Right hindlimb (tissue), 1 donor: ENCODE measurements around the gene IL1RAPL1.

ENCODE experiments used
- DNase-seq: peaks from one replicate; pipeline ENCODE4 v3.0.0-alpha.2; 2018

The IL1RAPL1 gene

DNA sequence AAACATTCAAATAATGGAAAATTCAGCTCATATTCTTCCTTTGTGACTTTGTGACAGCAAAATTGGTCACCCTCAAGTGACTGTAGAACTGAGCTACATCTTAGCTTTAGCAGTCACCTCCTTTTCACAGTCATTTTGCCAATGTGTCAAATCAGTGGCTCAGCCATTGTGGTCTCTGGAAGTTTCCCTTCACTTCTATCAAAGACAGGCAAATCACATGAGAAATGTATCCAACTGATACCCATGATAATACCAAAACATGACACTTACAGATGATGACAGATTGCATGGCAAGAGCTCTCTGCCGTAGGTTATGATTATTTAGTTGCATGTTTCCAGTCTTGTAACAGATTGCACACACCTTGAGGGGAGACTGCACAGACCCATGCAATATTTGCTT lies 1078.3 kb downstream of the IL1RAPL1 start:
- DNase-seq: no peak

DNA sequence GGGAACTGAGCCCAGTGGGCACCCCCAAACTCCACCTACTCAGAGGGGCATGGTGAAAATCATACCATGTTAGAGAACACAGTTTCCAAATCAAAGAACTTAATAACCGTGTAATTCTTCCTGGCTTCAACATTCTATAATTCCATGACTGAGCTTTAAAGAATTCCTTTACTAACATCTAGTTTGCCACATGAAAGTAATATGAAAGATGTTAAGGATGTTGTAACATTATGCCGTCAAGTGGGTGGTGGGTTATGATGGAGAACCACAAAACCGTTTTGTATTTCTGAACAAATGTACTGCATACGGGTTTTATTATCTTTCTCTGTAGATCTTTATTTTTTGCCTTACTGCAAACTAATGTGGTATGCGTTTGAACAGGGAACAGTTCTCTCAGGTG lies 1079.1 kb downstream of the IL1RAPL1 start:
- DNase-seq: no peak

DNA sequence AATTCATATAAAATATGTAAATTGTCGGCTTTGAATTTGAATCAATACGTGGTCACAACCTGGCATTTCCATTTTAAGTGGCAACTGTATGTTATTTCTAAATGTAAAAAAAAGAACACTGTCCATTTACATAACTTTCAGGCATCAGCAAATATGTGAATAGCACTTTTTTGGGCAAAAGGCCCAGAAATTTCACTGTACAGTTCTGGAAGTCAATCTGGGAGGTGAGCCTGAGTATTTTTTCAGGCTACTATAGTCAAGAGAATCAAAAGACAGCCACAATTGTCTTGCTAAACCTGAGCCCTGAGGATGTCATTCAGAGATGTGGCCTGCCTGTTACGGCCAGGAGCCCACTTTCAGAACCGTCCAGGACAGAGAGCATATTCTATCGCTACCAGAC lies 1084.2 kb downstream of the IL1RAPL1 start:
- DNase-seq: no peak

DNA sequence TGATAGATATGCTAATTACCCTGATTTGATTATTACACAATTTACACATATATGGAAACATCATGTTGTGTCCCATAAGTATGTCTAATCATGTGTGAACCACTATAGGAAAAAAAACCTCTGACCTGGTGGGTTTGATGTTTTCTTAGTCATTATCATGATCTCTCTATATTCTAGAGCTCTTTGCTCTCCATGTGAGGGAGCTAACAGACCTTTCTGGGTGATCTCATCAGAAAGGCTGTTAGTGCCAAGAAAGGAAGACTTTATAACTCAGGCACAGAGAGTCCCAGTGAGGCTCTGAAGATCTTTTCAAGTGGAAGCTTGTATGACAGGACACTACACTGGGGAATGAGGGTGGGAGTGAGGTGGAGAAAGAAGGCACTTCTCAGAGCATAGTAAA lies 1100.4 kb downstream of the IL1RAPL1 start:
- no peak for DNase-seq

DNA sequence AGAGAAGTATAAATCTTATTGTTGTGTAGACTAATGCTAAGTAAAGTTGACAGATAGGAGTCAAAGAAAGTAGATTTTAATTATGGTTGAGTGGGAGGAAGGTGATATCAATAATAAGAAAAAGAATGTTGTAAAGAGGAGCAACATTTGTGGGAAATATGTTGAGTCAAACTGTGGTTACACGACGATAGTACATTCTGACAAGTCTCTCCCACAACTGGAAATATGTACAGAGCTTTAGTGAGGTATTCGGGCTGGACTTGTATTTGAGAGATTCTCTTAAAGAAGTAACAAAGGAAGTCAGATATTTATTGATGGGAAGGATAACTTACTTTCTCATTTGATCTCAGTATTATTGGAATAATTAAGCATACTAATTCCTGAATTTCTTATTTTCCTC lies 1102.8 kb downstream of the IL1RAPL1 start:
- DNase-seq: no peak

DNA sequence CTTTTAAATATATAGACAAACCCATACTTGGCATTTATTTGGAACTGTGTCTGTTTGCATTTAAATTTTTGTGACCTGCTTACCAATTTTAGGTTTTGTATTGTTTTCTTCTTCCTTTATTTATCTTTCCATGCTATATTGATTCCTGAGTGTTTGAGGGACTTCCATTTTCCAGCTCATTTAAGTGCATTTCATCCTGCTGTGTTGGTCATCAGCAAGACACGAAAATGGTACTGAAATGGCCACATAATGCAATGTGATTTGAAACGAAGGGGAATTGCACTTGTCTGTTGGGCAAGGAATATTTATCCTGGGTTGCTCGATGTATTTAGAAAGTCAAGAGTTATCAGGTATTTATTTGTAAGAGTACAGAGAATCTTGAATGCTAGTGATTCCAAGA lies 1103.8 kb downstream of the IL1RAPL1 start:
- DNase-seq: no peak

DNA sequence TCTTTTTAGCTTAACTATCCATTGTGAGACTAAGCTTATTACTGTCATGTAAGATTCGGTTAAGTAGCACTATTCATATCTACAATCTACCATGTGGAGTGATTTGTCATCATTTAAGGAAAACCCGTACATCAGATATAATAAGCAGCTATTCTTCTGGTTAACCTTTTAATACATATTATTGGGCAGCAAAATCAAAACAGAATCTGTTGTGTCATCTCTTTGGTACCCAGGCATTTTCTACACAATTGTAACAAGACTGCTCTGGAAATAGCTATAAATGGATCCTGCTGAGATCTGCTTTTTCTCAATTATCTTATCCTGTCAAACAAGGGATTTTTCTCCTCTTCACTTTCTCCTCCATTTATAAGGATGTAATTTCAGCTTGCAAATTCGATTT lies 1106.7 kb downstream of the IL1RAPL1 start:
- no peak for DNase-seq

DNA sequence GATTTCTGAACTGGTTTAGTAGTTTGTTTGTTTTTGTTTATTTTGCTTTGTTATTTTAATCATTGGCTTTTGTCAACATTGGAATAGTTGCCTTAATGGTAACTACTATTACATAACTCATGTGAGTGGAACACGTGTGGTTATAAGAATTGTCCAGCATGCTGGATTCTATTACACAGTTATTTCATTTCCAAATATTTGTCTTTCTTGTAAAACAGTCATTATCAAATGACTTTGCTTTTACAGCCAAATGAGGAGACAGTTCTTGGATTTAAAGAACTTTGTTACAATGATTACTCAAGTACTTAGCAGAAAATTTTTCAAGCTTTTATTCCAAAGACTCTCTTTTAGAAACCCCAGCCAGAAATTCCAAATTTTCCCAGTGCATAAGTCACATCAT lies 1112.0 kb downstream of the IL1RAPL1 start:
- no peak for DNase-seq

DNA sequence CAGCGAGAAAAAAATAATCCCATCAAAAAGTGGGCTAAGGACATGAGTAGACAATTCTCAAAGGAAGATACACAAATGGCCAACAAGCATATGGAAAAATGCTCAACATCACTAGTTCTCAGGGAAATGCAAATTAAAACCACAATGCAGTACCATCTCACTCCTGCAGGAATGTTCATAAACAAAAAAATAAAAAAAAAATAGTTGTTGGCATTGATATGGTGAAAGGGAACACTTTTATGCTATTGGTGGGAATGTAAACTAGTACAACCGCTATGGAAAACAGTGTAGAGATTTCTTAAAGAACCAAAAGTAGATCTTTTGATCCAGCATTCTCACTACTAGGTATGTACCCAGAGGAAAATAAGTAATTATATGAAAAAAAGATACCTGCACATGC lies 1119.8 kb downstream of the IL1RAPL1 start:
- DNase-seq: no peak

DNA sequence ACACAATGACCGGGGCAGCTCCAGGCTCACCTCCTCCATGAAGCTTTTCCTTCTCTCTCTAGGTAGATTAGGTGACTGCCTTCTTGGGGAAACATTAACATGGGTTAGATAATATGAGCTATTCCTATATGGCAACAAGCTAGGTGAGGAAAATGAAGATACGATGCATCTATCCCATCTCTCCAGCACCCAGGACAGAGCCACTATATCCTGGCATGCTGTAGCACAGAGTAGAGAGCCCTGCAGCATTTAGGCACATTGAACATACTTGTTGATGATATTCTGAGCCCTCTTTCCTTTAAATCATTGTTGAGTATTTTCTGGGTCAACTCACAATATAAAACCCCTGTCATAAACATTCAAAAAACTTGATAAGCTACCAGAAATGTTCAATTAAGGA lies 1133.9 kb downstream of the IL1RAPL1 start:
- DNase-seq: no peak

DNA sequence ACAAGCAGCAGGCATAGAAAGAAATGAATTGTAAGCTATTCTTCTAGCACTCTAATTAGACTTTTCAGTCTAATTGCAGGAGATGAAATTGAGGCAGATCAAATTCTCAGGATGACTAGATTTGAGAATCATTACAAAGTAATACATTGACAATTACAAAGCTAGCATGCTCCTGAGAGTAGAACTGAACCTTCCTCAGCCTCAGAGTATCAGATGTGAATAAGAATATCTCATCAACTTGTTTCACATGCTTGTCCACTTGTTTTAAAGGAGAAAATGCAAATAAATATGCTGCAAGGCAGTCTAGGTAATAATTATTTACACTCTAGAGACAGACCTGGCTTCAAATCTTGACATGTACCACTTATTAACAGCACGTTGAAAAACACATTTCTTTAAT lies 1137.1 kb downstream of the IL1RAPL1 start:
- no peak for DNase-seq

DNA sequence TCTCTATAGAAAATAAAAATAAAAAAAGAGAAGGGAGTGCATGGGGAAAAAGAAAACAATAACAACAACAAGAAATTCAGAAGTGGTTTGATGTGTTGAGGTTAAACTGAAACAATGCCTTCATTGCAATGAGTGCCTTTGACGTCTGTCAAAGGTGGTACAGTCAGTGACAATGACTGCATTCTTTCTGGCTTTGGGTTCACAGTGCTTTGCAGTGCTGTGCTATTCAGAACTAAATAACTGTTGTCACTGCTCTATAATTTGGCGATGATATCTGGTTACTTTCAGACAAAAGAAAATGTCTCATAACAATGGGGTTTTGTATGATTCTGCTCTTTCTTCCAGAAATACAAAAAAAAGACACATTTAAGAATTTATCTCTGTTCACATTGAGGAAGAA lies 1139.6 kb downstream of the IL1RAPL1 start:
- DNase-seq: no peak

DNA sequence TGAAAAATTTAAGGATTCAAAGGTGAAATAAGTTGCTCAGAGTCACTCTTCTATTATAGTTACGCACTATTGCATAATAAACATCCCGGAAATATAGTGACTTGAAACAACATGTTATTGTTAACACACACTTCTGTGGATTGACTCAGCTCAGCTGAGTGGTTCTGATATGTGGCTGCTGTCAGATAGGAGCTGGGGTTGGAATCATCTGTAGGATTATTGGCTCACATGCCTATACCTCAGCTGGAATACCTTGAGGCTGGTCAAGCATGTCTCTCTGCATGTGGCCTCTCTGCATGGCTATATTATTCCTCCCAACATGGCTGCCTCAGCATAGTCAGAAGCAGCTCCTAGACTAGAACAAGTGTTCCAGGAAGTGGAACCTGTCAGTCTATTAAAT lies 1141.4 kb downstream of the IL1RAPL1 start:
- DNase-seq: no peak

DNA sequence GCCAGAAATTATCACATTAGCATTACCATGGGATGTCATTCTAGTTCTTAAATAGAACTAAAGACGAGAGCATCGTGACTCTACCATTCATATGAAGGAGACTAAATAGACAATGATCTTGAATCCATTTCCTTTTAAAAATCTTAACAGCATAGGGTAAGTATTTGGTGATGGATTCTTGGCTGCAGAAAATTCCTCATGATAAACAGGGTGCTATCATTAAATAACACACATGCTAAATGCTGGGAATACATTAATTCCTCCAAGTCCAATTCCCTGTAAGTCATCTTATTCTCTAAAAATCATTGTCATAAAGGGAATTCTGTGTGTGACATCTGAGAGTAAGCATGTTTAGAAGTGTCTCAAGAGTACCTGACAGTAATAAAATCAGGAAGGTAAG lies 1157.7 kb downstream of the IL1RAPL1 start:
- no peak for DNase-seq

DNA sequence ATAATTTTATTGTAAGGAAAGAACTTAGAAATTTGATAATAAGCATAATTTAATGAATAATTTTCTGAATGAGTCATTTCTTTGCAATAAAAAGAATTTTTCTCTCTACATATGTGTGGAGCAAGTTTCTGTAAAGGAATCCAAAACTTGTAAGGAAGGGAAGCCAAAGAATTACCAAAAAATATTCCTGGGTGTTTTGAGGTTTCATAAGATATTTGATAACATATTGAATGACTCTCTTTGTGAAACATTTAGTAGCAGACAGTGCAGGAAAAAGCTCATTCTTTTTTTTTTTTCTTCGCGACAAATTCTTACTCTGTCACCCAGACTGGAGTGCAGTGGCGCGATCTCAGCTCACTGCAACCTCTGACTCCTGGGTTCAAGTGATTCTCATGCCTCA lies 1159.1 kb downstream of the IL1RAPL1 start:
- DNase-seq: no peak

DNA sequence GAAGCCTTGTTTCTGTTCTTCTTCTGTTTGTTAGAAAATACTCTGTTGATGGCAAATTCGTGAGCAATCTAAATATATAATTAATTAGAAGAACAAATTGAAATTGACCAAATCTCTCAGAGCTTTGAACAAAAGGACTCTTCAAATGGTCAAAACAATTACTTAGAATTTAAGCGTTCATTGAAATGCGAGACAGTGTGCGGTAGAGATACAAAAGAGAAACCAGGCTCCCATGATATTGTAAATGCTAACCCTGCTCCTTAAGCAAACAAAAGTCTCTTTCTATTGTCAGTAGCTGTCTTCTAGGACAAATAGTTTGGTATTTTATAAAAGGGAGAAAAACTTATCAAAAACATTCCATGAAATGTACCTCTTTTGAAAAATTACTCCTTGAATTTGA lies 1174.8 kb downstream of the IL1RAPL1 start:
- DNase-seq: no peak

DNA sequence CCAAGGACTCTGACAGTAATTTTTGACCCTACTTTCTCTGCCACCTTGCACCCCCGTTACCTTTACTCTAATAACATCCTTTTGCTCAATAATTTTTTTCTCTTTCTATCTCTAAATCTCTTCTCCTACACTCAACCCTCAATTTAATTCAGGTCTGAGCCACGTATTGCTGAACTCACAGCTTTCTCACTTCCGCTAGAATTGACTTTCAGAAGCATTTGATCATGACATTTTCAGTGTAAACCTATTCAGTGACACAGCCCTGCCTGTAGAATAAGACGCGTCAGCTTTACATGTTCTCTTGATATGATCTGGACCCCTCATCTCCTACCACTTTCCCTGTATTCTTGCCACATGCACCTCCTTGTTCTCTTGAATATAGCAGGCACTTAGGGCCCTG lies 1188.6 kb downstream of the IL1RAPL1 start:
- no peak for DNase-seq

DNA sequence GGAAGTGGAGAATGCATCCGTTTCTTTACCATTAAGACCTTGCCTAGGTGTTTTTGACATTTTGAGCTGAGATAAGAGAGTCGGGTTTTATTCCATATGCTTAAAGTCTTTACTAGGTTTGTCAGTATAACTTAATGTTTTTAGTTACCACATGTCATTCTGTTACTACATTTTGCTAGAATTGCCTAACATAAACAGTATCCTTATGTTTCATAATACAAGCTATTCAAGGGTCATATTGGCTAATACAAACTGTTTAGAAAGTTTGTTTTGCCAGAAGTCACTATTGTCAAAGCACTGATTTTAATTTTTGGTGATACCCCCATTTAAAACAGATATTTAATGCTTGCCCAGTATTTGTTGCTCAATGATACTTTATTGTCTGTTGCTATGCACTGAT lies 1200.4 kb downstream of the IL1RAPL1 start:
- DNase-seq: no peak

DNA sequence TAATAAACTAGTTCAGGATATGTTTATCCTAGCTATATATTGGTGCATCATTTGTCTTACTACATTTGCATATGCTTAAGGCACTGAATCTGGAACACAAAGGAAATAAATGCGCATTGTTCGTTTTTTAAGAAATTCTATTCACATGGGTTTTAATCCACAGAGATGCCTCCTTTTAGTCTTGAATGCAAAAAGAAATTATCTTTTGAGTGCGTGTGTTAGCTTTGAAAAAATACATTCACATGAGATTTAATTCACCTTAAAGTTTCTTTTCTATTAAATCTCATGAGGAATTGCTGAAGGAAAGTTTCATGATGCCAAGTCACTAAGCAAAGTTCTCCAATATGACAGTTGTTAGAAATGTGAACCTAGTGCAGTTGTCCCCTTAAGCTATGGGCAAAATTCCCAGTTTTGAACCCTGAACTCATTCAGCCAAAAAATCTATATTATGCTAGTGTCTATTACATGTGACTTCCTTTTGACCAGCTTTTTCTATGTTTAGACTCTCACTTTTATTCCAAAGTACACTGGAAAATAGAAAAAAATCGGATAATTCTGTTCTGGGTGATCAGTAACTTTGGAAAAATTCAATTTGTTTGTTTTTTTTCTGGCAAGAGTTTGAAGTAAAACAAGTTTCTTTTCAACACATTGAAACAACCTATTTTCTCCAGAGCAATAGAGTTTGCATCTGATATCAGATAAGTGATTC lies 1201.9 kb downstream of the IL1RAPL1 start:
- no peak for DNase-seq

DNA sequence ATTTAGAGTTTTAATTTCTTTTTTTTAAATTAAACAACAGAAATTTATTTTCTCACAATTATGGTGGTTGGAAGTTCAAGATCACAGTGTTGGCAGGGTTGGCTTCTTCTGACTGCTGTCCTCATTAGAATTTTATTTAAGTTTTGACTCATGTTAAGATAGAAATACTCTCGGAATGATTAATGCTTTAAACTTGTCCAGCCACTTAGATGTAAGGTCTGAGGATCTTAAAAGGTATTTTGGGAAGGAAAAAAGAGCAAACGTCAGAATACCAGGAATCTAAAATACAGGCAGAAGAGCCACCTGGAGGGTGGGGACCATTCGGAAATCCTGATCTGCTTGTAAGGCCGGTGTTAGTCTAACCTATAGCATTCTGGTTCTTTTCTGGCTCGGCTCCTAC lies 1205.1 kb downstream of the IL1RAPL1 start:
- DNase-seq: no peak

DNA sequence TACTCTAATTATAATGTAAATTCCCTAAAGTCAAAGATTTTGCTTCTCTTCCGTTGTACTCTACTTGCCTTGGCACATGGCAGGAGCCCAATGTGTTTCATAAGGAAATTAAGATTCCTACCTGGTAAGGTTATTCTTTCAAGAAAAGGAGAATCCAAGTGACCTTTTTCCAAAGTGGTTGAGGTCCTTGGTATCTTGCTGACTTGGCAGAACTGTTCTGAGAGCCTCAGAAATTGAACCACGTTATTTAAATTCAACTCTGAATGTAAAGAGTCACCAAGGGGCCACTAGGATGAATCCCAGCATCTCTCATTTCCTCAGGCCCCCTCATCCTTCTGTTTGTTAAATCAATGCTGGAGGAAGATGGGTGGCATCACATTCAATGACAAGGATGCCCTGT lies 1209.9 kb downstream of the IL1RAPL1 start:
- no peak for DNase-seq

DNA sequence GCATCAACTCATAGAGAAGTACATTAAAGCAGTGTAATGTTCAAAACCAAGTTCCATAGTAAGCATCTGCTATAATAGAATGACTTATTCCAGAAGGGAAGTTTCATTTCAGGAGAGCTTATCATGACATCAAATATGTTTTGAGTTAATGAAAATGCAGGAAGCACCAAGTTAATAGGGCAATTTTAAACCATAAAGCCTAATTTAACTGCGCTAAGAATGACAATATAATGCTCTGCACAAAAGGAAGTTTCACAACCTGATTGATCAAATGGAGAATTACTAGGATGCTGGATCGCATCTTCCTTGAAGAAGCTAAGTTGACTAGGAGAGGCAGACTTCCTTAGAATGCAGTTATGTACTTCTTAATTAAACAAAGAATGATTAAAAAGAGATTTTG lies 1211.2 kb downstream of the IL1RAPL1 start:
- DNase-seq: no peak

DNA sequence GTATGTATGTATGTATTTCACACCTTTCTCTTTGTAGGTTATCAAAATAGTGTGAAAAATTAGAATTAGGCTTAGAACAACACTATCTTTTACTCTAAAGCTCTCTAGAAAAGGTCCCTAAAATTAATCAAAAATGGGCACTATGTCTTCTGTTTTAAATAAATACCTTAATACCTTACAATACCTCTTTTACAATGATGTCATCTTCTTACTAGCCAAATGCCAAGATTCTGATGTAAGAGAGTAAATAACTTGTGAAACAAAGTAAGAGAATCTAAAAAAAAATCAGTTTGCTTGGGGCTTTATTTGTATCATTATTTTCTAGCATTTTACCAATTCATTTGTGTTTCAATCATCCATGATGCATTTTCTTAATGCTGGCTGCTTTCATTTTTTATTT lies 1225.9 kb downstream of the IL1RAPL1 start:
- DNase-seq: no peak

DNA sequence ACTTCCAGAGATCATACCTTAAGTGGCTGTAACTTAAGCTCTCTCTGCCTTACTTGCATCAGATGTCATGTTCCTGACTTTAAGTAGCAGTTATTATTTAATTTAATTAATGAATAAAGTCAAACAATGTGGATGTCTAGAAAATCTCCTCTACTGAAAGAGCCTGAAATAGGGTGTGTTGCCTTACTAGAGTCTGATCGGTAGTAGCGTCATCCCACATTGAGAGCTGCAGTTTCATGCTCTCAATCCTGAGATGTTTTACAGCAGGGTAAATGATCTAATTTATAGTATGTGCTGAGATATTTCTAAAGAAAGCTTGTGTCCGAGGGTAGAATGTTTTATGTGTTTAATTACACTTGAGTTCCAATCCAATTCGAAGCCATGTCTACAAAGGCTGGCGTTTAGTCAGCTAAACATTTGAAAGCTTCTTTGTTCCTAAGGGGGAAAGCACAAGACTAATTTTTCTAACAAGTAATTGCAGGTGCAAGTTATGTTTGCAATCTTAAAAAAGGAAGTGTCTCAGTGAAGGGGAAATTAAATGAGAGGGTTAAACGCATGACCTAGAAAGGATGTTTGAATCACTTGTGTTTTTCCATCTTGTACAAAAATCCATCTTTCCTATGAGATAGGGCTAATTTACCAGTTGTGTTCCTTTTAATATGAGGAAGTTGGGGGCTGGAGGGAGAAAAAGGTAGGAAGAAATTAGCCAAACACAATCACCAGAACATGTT lies 1237.1 kb downstream of the IL1RAPL1 start:
- no peak for DNase-seq

DNA sequence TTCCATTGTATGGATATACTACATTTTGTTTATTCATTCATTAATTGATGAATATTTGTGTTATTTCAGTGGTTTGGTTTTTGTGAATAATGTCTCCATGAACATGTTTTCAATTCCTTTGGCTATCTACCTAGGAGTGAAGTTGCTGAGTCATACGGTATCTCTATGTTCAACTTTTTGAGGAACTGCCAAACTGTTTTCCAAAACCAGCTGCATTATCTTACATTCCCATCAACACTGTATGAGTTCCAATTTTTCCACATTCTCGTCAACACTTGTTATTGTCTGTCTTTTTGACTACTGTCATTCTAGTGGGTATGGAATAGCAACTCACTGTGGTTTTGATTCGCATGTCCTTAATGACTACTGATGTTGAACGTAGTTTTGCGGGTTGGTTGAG lies 1239.5 kb downstream of the IL1RAPL1 start:
- DNase-seq: no peak
